PC-3 (cell line): Measurements from ENCODE around the gene PTPRD. TPM values are rescaled to one million over a fixed set of nuclear protein-coding genes. Genes with fewer than 3 reads are reported as not detected.

Experiments
- ATAC-seq: fragments of 200-7000 bp; cut with Tn5 transposase; 2 replicates; pipeline ENCODE4 v1.9.1; 2020; ENCODE audit warnings: mild to moderate bottlenecking, moderate library complexity
- BruUV-seq: library from RNA; stranded (reverse); fragments of 400-500 nt; replicated peaks from 2 replicates; lab custom pipeline; 2021; lab: Mats Ljungman, UMichigan
- CTCF ChIA-PET: fragments of 300-600 bp; sonication (Branson Sonifier 250); formaldehyde crosslinking; loops from one replicate; lab custom pipeline; 2022; ENCODE audit warnings: antibody characterized with exemption; lab: Charles Lee
- POLR2A ChIA-PET: fragments of 300-600 bp; sonication (Branson Sonifier 250); formaldehyde crosslinking; loops from one replicate; lab custom pipeline; 2022; ENCODE audit warnings: antibody characterized with exemption; ENCODE audit not compliant: unreplicated experiment; lab: Charles Lee
- DNase-seq: peaks from one replicate; pipeline ENCODE4 v3.0.0-alpha.2; 2015
- H2AFZ ChIP-seq: fragments of 300-600 bp; sonication (generic); 2 replicates; pipeline ENCODE4 v1.6.0; 2016; ENCODE audit warnings: antibody characterized with exemption, low read length
- H3F3A ChIP-seq: fragments of 300-600 bp; sonication (generic); one replicate; pipeline ENCODE4 v1.6.0; 2017; ENCODE audit warnings: antibody characterized with exemption, low read length, control low read depth, mild to moderate bottlenecking; ENCODE audit not compliant: unreplicated experiment
- H3K27ac ChIP-seq: fragments of 300-600 bp; sonication (generic); 2 replicates; pipeline ENCODE4 v1.5.1; 2016; ENCODE audit warnings: mild to moderate bottlenecking, low read length
- H3K27me3 ChIP-seq: fragments of 300-600 bp; sonication (generic); 2 replicates; pipeline ENCODE4 v1.6.1; 2016; ENCODE audit warnings: low read length, mixed read lengths
- H3K36me3 ChIP-seq: fragments of 300-600 bp; sonication (generic); 2 replicates; pipeline ENCODE4 v1.6.1; 2016; ENCODE audit warnings: low read depth, mixed run types, low read length, mixed read lengths
- H3K4me1 ChIP-seq: fragments of 300-600 bp; sonication (generic); 2 replicates; pipeline ENCODE4 v1.5.1; 2016; ENCODE audit warnings: low read length; ENCODE audit not compliant: insufficient read depth
- H3K4me2 ChIP-seq: fragments of 300-600 bp; sonication (generic); 2 replicates; pipeline ENCODE4 v1.6.0; 2016; ENCODE audit warnings: low read length
- H3K4me3 ChIP-seq: fragments of 300-600 bp; sonication (generic); 2 replicates; pipeline ENCODE4 v1.5.1; 2016; ENCODE audit warnings: mild to moderate bottlenecking, low read length, mixed read lengths
- H3K79me2 ChIP-seq: fragments of 300-600 bp; sonication (generic); 2 replicates; pipeline ENCODE4 v1.6.1; 2017; ENCODE audit warnings: low read length, mixed read lengths
- H3K9ac ChIP-seq: fragments of 300-600 bp; sonication (generic); 2 replicates; pipeline ENCODE4 v1.6.0; 2016; ENCODE audit warnings: mild to moderate bottlenecking, low read length
- H3K9me2 ChIP-seq: fragments of 300-600 bp; sonication (generic); replicated peaks from 2 replicates; pipeline ENCODE4 v1.6.1; 2016; ENCODE audit warnings: mixed run types, low read length, mixed read lengths
- H3K9me3 ChIP-seq: fragments of 300-600 bp; sonication (generic); 2 replicates; pipeline ENCODE4 v1.6.1; 2016; ENCODE audit warnings: low read length, mixed read lengths
- H4K20me1 ChIP-seq: fragments of 300-600 bp; sonication (generic); 2 replicates; pipeline ENCODE4 v1.6.1; 2016; ENCODE audit warnings: low read length, mixed read lengths
- CTCF ChIP-seq: fragments of 300-600 bp; sonication (generic); conservative IDR thresholded peaks from 2 replicates; pipeline ENCODE4 v1.5.1; 2017; ENCODE audit warnings: antibody characterized with exemption, low read depth, mild to moderate bottlenecking, low read length
- EZH2 ChIP-seq: fragments of 300-600 bp; sonication (generic); IDR thresholded peaks from one replicate; pipeline ENCODE4 v1.6.1; 2017; ENCODE audit warnings: antibody characterized with exemption, mild to moderate bottlenecking, low read length; ENCODE audit not compliant: unreplicated experiment
- EZH2phosphoT487 ChIP-seq: fragments of 300-600 bp; sonication (generic); IDR thresholded peaks from 2 replicates; pipeline ENCODE4 v1.6.1; 2018; ENCODE audit warnings: mild to moderate bottlenecking, antibody characterized with exemption, low read length, borderline replicate concordance
- intact Hi-C: fragments of 100-400 bp; cut with micrococcal nuclease; formaldehyde crosslinking; loops from 2 replicates; pipeline ENCODE4 v1.9.0; 2023
- total RNA-seq: library from RNA; depleted of rRNA; stranded (reverse); fragments of >200 nt; gene quantifications from 2 replicates; pipeline ENCODE4 v1.2.3, GENCODE V29; 2014

PTPRD gene
- total RNA-seq, 1 experiment from 2014 or later = not detected

- Histone ChIP-seq H3F3A (no peaks in the 10 kb centered on the region), H3K27me3 (no peaks in the 10 kb centered on the region), H2AFZ (no peak overlapping the region), H3K9me2 (no peaks in the 10 kb centered on the region), H3K9me3 (no peaks in the 10 kb centered on the region), H3K36me3 (no peaks in the 10 kb centered on the region), H3K9ac (no peak overlapping the region), H3K4me2 (no peak overlapping the region), H3K79me2 (no peaks in the 10 kb centered on the region), H4K20me1 (no peaks in the 10 kb centered on the region), H3K27ac (no peak overlapping the region), H3K4me3 (no peak overlapping the region), H3K4me1 (no peaks in the 10 kb centered on the region)
- intact Hi-C loops = no loop called here
- ATAC-seq = no peak
- no TSS peak for BruUV-seq
- ChIA-PET POLR2A (no interaction called here), CTCF (no interaction called here)
- TF ChIP-seq EZH2phosphoT487 (no peak), CTCF (no peak), EZH2 (no peak)
- DNase-seq = no peak
These were observed 766.2 kb downstream of the PTPRD start for GRCh38 chr9:9846557-9846956.

GRCh38 chr9:9820436-9820835 lies 792.4 kb downstream of the PTPRD start:
- ChIA-PET POLR2A (no interaction called here), CTCF (no interaction called here)
- no peak for DNase-seq
- Histone ChIP-seq H3K9ac (no peak overlapping the region), H3K9me3 (no peaks in the 10 kb centered on the region), H3F3A (no peaks in the 10 kb centered on the region), H4K20me1 (no peaks in the 10 kb centered on the region), H3K4me1 (no peaks in the 10 kb centered on the region), H3K27ac (no peak overlapping the region), H3K9me2 (no peaks in the 10 kb centered on the region), H3K27me3 (no peaks in the 10 kb centered on the region), H3K4me2 (no peak overlapping the region), H2AFZ (no peak overlapping the region), H3K4me3 (no peak overlapping the region), H3K36me3 (no peaks in the 10 kb centered on the region), H3K79me2 (no peaks in the 10 kb centered on the region)
- TF ChIP-seq CTCF (no peak), EZH2 (no peak)
- BruUV-seq = no TSS peak
- no peak for ATAC-seq
- intact Hi-C loops = no loop called here

- Histone ChIP-seq H3K79me2 (no peaks in the 10 kb centered on the region), H3K27ac (no peak overlapping the region), H3K9me2 (no peaks in the 10 kb centered on the region), H2AFZ (no peak overlapping the region), H3K9me3 (no peaks in the 10 kb centered on the region), H3K4me2 (no peak overlapping the region), H3K4me1 (no peaks in the 10 kb centered on the region), H3F3A (no peaks in the 10 kb centered on the region), H3K4me3 (no peak overlapping the region), H4K20me1 (no peaks in the 10 kb centered on the region), H3K9ac (no peak overlapping the region), H3K27me3 (no peaks in the 10 kb centered on the region), H3K36me3 (no peaks in the 10 kb centered on the region)
- ChIA-PET POLR2A (no interaction called here), CTCF (no interaction called here)
- DNase-seq = no peak
- no TSS peak for BruUV-seq
- intact Hi-C loops = no loop called here
- TF ChIP-seq EZH2 (no peak), EZH2phosphoT487 (no peak), CTCF (no peak)
- ATAC-seq = no peak
These were observed 792.9 kb downstream of the PTPRD start for GRCh38 chr9:9819886-9820285.
